Measurements from ENCODE around the gene ITM2C.

ITM2C gene

DNA sequence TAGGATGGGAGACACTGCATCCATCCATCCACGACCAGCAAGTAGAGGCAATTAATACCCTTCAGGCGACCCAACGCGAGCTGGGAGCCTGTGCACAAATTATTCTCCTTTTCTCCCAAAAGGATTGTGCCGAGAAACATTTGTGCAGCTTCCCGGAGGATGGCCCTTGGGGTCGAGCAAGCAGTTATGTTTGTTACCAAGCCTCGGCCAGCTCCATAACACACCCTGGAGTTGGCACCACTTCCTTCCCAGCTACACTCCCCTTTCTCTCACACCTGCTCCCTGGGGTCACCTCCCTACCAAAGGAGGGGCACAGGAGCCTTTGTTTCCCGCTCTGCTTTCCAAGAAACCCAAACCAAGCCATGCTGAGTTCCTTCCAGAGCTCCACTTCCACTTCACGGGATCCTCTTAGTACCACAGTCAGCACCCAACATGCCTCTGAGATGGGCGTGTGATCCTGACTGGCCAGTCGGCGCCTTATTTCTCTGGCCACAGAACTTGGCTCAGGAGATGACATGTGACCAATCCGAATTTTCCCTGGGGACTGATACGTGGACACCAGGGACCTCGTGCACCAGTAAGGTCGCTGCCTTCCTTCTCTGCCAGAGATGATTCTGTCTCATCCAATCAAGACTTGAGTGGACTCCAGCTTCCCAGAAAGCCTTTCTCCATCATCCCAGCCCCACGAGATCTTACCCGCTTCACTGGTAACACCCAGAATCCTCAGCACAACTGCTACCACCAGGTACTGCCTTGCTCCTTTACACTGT is 31.8 kb downstream of the ITM2C start:
- Histone ChIP-seq H3K27me3 (peaks cover 0 to 42% of the 10 kb centered on the region in 2 donors), H3K9me3 (peaks cover 0 to 5% (median 0%) of the 10 kb centered on the region in 3 donors), H3K27ac (no peak overlapping the region), H3K4me1 (no peaks in the 10 kb centered on the region), H3K36me3 (no peaks in the 10 kb centered on the region), H3K4me3 (no peak overlapping the region)
- peak in 1 of 2 donors; percentile 31 for DNase-seq
- TF ChIP-seq CTCF (IDR thresholded peaks at IDR 0.05): no peak
- intact Hi-C loops (cut with DNase I; ENCODE audit: low total_unique reads): no loop called here

DNA sequence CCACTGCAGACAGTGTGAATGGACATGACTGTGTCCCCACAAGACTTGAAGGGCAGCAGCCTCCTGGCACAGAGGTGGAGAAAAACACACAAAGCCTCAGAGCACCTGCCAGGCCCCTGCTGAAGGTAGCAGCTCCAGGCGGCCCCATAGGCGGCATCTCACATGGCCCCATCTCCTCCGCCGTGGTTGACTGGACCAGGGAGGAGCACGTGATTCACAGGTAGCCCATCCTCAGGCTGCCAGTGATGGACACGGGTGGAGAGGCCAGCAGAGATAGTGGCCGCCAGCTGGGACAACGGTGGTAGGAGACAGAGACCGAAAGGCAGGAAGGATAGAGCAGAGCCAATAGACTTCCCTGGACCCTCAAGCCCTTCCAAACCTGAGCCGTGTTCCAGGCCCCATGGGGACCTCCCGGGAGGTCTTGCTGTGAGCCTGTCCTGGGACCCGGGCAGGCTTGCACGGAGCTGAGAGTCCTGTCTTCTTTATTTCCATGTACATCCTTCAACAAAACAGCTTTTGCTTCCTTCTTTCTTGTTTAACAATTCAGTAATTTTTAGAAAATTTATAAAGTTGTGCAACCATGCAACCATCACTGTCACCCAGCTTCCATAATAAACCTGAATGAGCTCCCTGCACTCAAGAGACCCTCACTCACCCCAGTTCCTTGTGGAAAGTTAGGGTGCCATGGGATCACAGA is 33.4 kb downstream of the ITM2C start:
- TF ChIP-seq CTCF (IDR thresholded peaks at IDR 0.05): no peak
- H3K27me3 ChIP-seq: peaks cover 0 to 43% of the 10 kb centered on the region in 2 donors
- intact Hi-C loops (cut with DNase I; ENCODE audit: low total_unique reads): no loop called here
- no peaks in the 10 kb centered on the region for H3K4me1 ChIP-seq
- no peak overlapping the region for H3K27ac ChIP-seq
- no peaks in the 10 kb centered on the region for H3K9me3 ChIP-seq
- no peak overlapping the region for H3K4me3 ChIP-seq
- no peaks in the 10 kb centered on the region for H3K36me3 ChIP-seq
- DNase-seq: peak in 1 of 2 donors; percentile 32

DNA sequence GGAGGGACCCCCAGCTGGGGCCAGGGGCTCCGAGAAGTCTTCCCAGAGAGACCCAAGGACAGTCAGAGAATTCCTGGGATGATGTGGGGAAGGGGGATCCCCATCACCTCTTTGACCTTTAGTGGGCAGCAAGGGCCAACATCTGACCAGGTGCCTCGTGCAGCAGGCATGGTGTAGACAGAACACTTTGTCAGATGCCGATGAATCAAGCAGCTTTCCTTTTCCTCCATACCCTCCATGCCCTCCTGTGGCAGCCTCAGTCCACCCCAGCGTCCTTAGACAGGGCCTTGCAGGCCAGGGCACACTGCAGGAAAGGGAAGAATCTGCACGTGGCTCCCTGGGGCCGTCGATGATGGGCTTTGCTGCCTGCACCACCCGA is 34.0 kb downstream of the ITM2C start:
- Histone ChIP-seq H3K4me1 (no peaks in the 10 kb centered on the region), H3K36me3 (no peaks in the 10 kb centered on the region), H3K27me3 (peaks cover 0 to 42% of the 10 kb centered on the region in 2 donors), H3K9me3 (no peaks in the 10 kb centered on the region), H3K27ac (no peak overlapping the region), H3K4me3 (no peak overlapping the region)
- DNase-seq: peak in 1 of 2 donors; percentile 54
- intact Hi-C loops (cut with DNase I; ENCODE audit: low total_unique reads): no loop called here
- no peak for TF ChIP-seq CTCF (IDR thresholded peaks at IDR 0.05)

GRCh38 chr2:230899287-230899686 is 34.5 kb downstream of the ITM2C start:
- Histone ChIP-seq H3K27ac (no peak overlapping the region), H3K36me3 (no peaks in the 10 kb centered on the region), H3K9me3 (no peaks in the 10 kb centered on the region), H3K4me3 (no peak overlapping the region), H3K27me3 (peaks cover 0 to 40% of the 10 kb centered on the region in 2 donors), H3K4me1 (no peaks in the 10 kb centered on the region)
- intact Hi-C loops (cut with DNase I; ENCODE audit: low total_unique reads): no loop called here
- TF ChIP-seq CTCF (IDR thresholded peaks at IDR 0.05): no peak
- DNase-seq: peak in 1 of 2 donors; percentile 15

GRCh38 chr2:230899786-230900185 is 35.0 kb downstream of the ITM2C start:
- DNase-seq: no peak
- Histone ChIP-seq H3K36me3 (no peaks in the 10 kb centered on the region), H3K4me1 (no peaks in the 10 kb centered on the region), H3K27ac (no peak overlapping the region), H3K4me3 (no peak overlapping the region), H3K9me3 (no peaks in the 10 kb centered on the region), H3K27me3 (peaks cover 0 to 40% of the 10 kb centered on the region in 2 donors)
- TF ChIP-seq CTCF (IDR thresholded peaks at IDR 0.05): no peak
- intact Hi-C loops (cut with DNase I; ENCODE audit: low total_unique reads): no loop called here

Measured in tibial artery (tissue), 4 donors.